Heart right ventricle (tissue), 16 donors: Measurements from ENCODE around the gene TREML1. TPM values are rescaled to one million over a fixed set of nuclear protein-coding genes. Genes with fewer than 3 reads are reported as not detected.

ENCODE experiments used
- ATAC-seq, 8 donors: fragments of 200-7000 bp; cut with Tn5 transposase; one replicate each; pipeline ENCODE4 v1.9.1; 2020; ENCODE audit warnings: mild to moderate bottlenecking in 8 of 8, moderate library complexity in 8 of 8, moderate number of reproducible peaks in 1 of 8
- DNase-seq, 2 donors: peaks; one replicate each; pipeline ENCODE4 v3.0.0-alpha.2; 2020
- H3K27ac ChIP-seq, 10 donors: fragments of 200-600 bp; sonication (generic) in 2 of 10; one replicate each; pipeline versions ENCODE4 v1.5.0 to v1.8.0; 2020 to 2022; ENCODE audit warnings: mild to moderate bottlenecking in 3 of 10
- H3K27me3 ChIP-seq, 7 donors: fragments of 200-600 bp; one replicate each; pipeline ENCODE4 v1.8.0; 2021 to 2022; ENCODE audit warnings: mild to moderate bottlenecking in 2 of 7
- H3K36me3 ChIP-seq, 9 donors: fragments of 200-600 bp; sonication (generic) in 1 of 9; one replicate each; pipeline versions ENCODE4 v1.5.0 to v1.8.0; 2020 to 2022; ENCODE audit warnings: mild to moderate bottlenecking in 2 of 9
- H3K4me1 ChIP-seq, 9 donors: fragments of 200-600 bp; sonication (generic) in 1 of 9; one replicate each; pipeline versions ENCODE4 v1.5.0 to v1.8.0; 2020 to 2022; ENCODE audit warnings: mild to moderate bottlenecking in 4 of 9
- H3K4me3 ChIP-seq, 10 donors: fragments of 200-600 bp; sonication (generic) in 2 of 10; one replicate each; pipeline versions ENCODE4 v1.5.0 to v1.8.0; 2020 to 2022; ENCODE audit warnings: mild to moderate bottlenecking in 7 of 10, moderate library complexity in 2 of 10
- H3K9me3 ChIP-seq, 11 donors: fragments of 200-600 bp in 10 of 11; sonication (generic) in 2 of 11; one replicate each; pipeline versions ENCODE4 v1.5.0 to v1.8.0; 2013 to 2022; ENCODE audit warnings: mild to moderate bottlenecking in 2 of 11, control low read depth in 1 of 11, moderate library complexity in 1 of 11
- CTCF ChIP-seq, 9 donors: fragments of 200-600 bp; sonication (generic) in 2 of 9; IDR thresholded peaks; one replicate each; pipeline versions ENCODE4 v1.5.0 to v1.8.0; 2021 to 2022; ENCODE audit warnings: antibody characterized with exemption in 9 of 9, mild to moderate bottlenecking in 5 of 9, moderate library complexity in 1 of 9
- WGBS, 2 donors: extraction: QIAGEN DNeasy Blood & Tissue Kit; methylation state at CpG; one replicate each; pipeline ENCODE4 v1.1.7; 2013; ENCODE audit warnings: inconsistent platforms in 1 of 2; 5-methylcytosine and 5-hydroxymethylcytosine counted together
- intact Hi-C, 10 donors: fragments of 100-400 bp; cut with DNase I; formaldehyde crosslinking; loops; one replicate each; pipeline versions ENCODE4 v1.11.1 to v1.14.2; 2022
- polyA plus RNA-seq, 2 donors: library from polyadenylated mRNA; stranded (reverse); fragments of 200-250 nt; gene quantifications; one replicate each; pipeline ENCODE4 v1.2.3, GENCODE V29; 2013
- total RNA-seq, 10 donors: library from RNA; stranded (reverse); fragmentation: NEBNext Ultra II Directional in 3 of 10; extraction: Animal tissue kit (Norgen Biotek cat#: 25700) in 3 of 10; gene quantifications; one replicate each; pipeline versions ENCODE4 v1.2.1 to v1.2.4, GENCODE V29; 2021 to 2023
- donor health status: Arrhythmogenic right ventricular cardiomyopathy.
- donor health status: ischemic (EF 13 %, LVEDD 7.1; RV severe dilation, severe dysfunction).
- donor health status: healthy with polysubstance abuse.
- donor health status: DM: no; HTN: yes; CAD: no.
- donor health status: DM: no; HTN: no; CAD: no.
- donor health status: ischemic (EF 25% LVEDD 6.9; RV normal size, moderate dysfunction).
- donor health status: ischemic (EF 25% LVEDD 5.7; RV mildly dilated, moderate dysfunction).
- donor health status: healthy.
- donor health status: DM: yes; HTN: yes; CAD: no.
- donor health status: Ischemic cardiomyopathy.
- donor health status: ischemic (EF 35%, LVEDD 5.7; RV mildly dilated, moderate dysfunction).
- donor health status: nonischemic (EF 11% LVEDD 7.7; RV severe dilation, severe dysfunction).
- donor health status: DM: yes; HTN: yes; CAD: no.
- donor health status: PGD.
- donor health status: ischemic (EF 29% LVEDD 5.4; RV normal size, mild dysfunction).
- donor health status: nonischemic (EF 23%, LVEDD 6.1; RV moderate dilation, normal function).

The TREML1 gene
- total and polyA plus RNA-seq, 12 donors = 0.17 to 0.39 (median 0.33) TPM; not detected in 9

GRCh38 chr6:41125282-41125681 lies 28.9 kb downstream of the TREML1 start:
- H3K4me3 ChIP-seq = no peak overlapping the region
- no peaks in the 10 kb centered on the region for H3K4me1 ChIP-seq
- no peak for DNase-seq
- TF ChIP-seq CTCF (IDR thresholded peaks at IDR 0.05) = no peak
- H3K36me3 ChIP-seq = peaks cover 0 to 41% (median 14%) of the 10 kb centered on the region in 9 donors
- H3K9me3 ChIP-seq = no peaks in the 10 kb centered on the region
- ATAC-seq = no peak
- no peak overlapping the region for H3K27ac ChIP-seq
- intact Hi-C loops = no loop called here
- no peaks in the 10 kb centered on the region for H3K27me3 ChIP-seq
- WGBS, 2 donors = 98 to 100% methylated on average over 3 of the region's 3 CpGs

- TF ChIP-seq CTCF (IDR thresholded peaks at IDR 0.05) = no peak
- H3K9me3 ChIP-seq = no peaks in the 10 kb centered on the region
- no peaks in the 10 kb centered on the region for H3K27me3 ChIP-seq
- peaks cover 0 to 47% (median 14%) of the 10 kb centered on the region in 9 donors for H3K36me3 ChIP-seq
- no peak overlapping the region for H3K4me3 ChIP-seq
- H3K4me1 ChIP-seq = no peaks in the 10 kb centered on the region
- ATAC-seq = no peak
- intact Hi-C loops = no loop called here
- no peak overlapping the region for H3K27ac ChIP-seq
- 74 to 79% methylated on average over 1 of the region's 1 CpG for WGBS, 2 donors
- no peak for DNase-seq
These were observed 31.2 kb downstream of the TREML1 start for GRCh38 chr6:41122918-41123317.

- no peaks in the 10 kb centered on the region for H3K9me3 ChIP-seq
- ATAC-seq (no peak), DNase-seq (no peak)
- intact Hi-C loops = no loop called here
- H3K4me1 ChIP-seq = no peaks in the 10 kb centered on the region
- WGBS, 2 donors = 93 to 96% methylated on average over 1 of the region's 1 CpG
- no peak overlapping the region for H3K4me3 ChIP-seq
- peaks cover 0 to 43% (median 14%) of the 10 kb centered on the region in 9 donors for H3K36me3 ChIP-seq
- no peak for TF ChIP-seq CTCF (IDR thresholded peaks at IDR 0.05)
- H3K27me3 ChIP-seq = no peaks in the 10 kb centered on the region
- no peak overlapping the region for H3K27ac ChIP-seq
These were observed 31.8 kb downstream of the TREML1 start for GRCh38 chr6:41122373-41122772.

GRCh38 chr6:41120058-41120457 lies 34.1 kb downstream of the TREML1 start:
- DNase-seq = no peak
- Histone ChIP-seq H3K27me3 (no peaks in the 10 kb centered on the region), H3K4me1 (no peaks in the 10 kb centered on the region), H3K4me3 (no peak overlapping the region), H3K27ac (no peak overlapping the region), H3K9me3 (no peaks in the 10 kb centered on the region), H3K36me3 (peaks cover 0 to 43% (median 14%) of the 10 kb centered on the region in 9 donors)
- ATAC-seq = no peak
- intact Hi-C loops = no loop called here
- WGBS, 2 donors = 95 to 100% methylated on average over 1 of the region's 1 CpG
- TF ChIP-seq CTCF (IDR thresholded peaks at IDR 0.05) = no peak
